Vagina (tissue), 2 donors: ENCODE measurements around the gene MIF. TPM values are rescaled to one million over a fixed set of nuclear protein-coding genes. Genes with fewer than 3 reads are reported as not detected.
"Not testable (repeated sequence)": the region's sequence is repeated elsewhere in the genome, so short reads cannot be mapped to it uniquely, and the experiment has no call there.

ENCODE experiments used
- DNase-seq, 2 donors: peaks; one replicate each; pipeline ENCODE4 v3.0.0-alpha.2; 2017; ENCODE audit errors: extremely low spot score in 2 of 2
- H3K27ac ChIP-seq: fragments of 200-600 bp; sonication (generic); one replicate; pipeline ENCODE4 v1.5.1; 2019
- H3K27me3 ChIP-seq: fragments of 200-600 bp; sonication (generic); one replicate; pipeline ENCODE4 v1.5.1; 2019
- H3K36me3 ChIP-seq, 2 donors: fragments of 200-600 bp; sonication (generic); one replicate each; pipeline ENCODE4 v1.5.1; 2017 to 2019
- H3K4me1 ChIP-seq: fragments of 200-600 bp; sonication (generic); one replicate; pipeline ENCODE4 v1.5.1; 2019
- H3K4me3 ChIP-seq, 2 donors: fragments of 200-600 bp; sonication (generic); 1 replicate in 1 of 2; 2 replicates in 1 of 2; pipeline ENCODE4 v1.5.1; 2016 to 2019
- H3K9me3 ChIP-seq: fragments of 200-600 bp; sonication (generic); one replicate; pipeline ENCODE4 v1.5.1; 2019
- POLR2A ChIP-seq, 2 donors: fragments of 450-650 bp; IDR thresholded peaks; one replicate each; pipeline ENCODE4 v1.6.1; 2017; ENCODE audit warnings: antibody characterized with exemption in 2 of 2, mild to moderate bottlenecking in 2 of 2, moderate library complexity in 2 of 2
- POLR2AphosphoS5 ChIP-seq, 2 donors: sonication (generic); formaldehyde crosslinking; IDR thresholded peaks; one replicate each; pipeline ENCODE4 v1.9.0; 2017; ENCODE audit warnings: antibody characterized with exemption in 2 of 2, mild to moderate bottlenecking in 2 of 2, low read depth in 1 of 2; ENCODE audit not compliant: insufficient read depth in 1 of 2
- intact Hi-C: fragments of 100-400 bp; cut with DNase I; formaldehyde crosslinking; loops from one replicate; pipeline ENCODE4 v1.15.1; 2023
- total RNA-seq: library from RNA; depleted of rRNA; stranded (reverse); fragments of >200 nt; gene quantifications from one replicate; pipeline ENCODE4 v1.2.3, GENCODE V29; 2016
- TF ChIP-seq, protein P1 (sequence below), 3 experiments: fragments of 450-650 bp in 2 of 3; fragments of 200-600 bp in 1 of 3; sonication (generic) in 1 of 3; IDR thresholded peaks; one replicate each; pipeline ENCODE4 v1.5.1; 2017 to 2019; ENCODE audit warnings: antibody characterized with exemption in 3 of 3, mild to moderate bottlenecking in 2 of 3, moderate library complexity in 2 of 3

Gene MIF
- total RNA-seq, 1 donor from 2014 or later, result 638 TPM

DNA sequence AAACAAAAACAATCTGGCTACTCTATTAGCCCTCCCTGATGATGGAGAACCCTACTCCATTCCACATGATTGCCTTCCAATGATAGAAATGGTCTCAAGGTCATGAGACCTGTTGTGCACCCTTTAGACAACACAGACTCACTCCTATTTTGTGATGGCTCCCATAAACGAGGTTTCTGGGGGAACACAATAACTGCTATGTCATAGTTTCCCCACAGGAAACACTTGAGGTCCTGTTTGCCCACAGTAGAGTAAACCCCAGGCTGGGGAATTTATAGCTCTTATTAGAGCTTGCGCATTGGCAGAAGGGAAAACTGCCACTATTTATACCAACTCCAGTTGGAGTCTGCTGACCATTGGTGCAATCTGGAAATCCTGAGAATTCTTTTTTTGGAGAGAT lies 28.7 kb downstream of the MIF start:
- H3K27ac ChIP-seq, result no peak overlapping the region
- intact Hi-C loops, result no loop called here
- H3K27me3 ChIP-seq, result no peaks in the 10 kb centered on the region
- H3K9me3 ChIP-seq, result peaks cover 4% of the 10 kb centered on the region
- no peaks in the 10 kb centered on the region for H3K4me1 ChIP-seq
- no peaks in the 10 kb centered on the region for H3K36me3 ChIP-seq
- TF ChIP-seq, protein P1, sequence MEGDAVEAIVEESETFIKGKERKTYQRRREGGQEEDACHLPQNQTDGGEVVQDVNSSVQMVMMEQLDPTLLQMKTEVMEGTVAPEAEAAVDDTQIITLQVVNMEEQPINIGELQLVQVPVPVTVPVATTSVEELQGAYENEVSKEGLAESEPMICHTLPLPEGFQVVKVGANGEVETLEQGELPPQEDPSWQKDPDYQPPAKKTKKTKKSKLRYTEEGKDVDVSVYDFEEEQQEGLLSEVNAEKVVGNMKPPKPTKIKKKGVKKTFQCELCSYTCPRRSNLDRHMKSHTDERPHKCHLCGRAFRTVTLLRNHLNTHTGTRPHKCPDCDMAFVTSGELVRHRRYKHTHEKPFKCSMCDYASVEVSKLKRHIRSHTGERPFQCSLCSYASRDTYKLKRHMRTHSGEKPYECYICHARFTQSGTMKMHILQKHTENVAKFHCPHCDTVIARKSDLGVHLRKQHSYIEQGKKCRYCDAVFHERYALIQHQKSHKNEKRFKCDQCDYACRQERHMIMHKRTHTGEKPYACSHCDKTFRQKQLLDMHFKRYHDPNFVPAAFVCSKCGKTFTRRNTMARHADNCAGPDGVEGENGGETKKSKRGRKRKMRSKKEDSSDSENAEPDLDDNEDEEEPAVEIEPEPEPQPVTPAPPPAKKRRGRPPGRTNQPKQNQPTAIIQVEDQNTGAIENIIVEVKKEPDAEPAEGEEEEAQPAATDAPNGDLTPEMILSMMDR (IDR thresholded peaks at IDR 0.05), result no peak
- TF ChIP-seq POLR2A (IDR thresholded peaks at IDR 0.05), result no peak
- H3K4me3 ChIP-seq, result no peak overlapping the region
- no peak for DNase-seq

DNA sequence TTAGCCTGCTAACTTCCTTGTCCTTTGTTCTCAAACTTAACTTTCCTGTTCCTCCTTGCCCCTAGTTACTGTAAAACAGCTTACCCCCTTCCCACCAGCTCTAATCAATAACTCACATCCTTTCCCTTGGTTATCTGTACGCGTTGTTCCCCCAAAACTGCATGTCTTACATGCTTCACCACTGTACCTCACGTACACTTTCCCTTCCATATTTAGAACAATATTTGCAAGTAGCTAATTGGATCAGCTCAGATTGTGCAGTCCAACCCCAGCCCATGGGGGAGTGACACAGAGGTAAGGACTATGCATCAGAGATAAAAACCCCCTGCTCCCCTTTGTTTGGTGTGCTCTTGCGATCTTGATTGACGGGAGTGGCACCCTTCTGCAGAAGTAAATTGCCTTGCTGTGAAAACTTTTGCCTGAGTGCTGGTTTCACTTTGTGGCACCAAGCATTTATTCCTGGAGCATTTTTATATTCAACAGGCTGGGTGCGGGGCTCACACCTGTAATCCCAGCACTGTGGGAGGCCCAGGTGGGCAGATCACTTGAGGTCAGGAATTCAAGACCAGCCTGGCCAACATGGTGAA lies 30.9 kb downstream of the MIF start:
- no peaks in the 10 kb centered on the region for H3K27me3 ChIP-seq
- DNase-seq, result no peak
- no peak overlapping the region for H3K27ac ChIP-seq
- peaks cover 4% of the 10 kb centered on the region for H3K9me3 ChIP-seq
- peaks cover 8% of the 10 kb centered on the region for H3K4me1 ChIP-seq
- intact Hi-C loops, result loop anchor here (5.0 kb wide), 1 partner anchor 47 kb away; the partner anchor contains the start of gene DDT
- no peak for TF ChIP-seq POLR2A (IDR thresholded peaks at IDR 0.05)
- TF ChIP-seq, protein P1 (IDR thresholded peaks at IDR 0.05), result no peak
- no peak overlapping the region for H3K4me3 ChIP-seq
- H3K36me3 ChIP-seq, result no peaks in the 10 kb centered on the region

DNA sequence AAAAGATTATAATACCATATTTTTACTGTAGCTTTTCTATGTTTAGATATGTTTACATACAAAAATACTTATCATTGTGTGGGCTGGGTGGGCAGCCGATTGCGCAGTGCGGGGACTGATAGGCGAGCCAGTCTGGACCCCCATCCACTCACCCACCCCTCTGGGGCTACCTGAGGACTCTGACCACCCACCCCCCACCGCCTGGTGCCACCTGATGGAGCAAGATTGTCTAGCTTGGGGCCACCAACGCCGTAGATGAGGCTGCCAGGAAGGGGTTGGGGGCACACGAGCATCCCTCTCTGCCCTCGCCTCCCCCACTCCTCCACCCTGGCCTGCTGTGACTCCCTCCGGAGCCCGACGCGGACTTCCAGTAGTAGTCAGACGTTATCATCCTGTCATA lies 32.4 kb downstream of the MIF start:
- TF ChIP-seq POLR2A (IDR thresholded peaks at IDR 0.05) (no peak), POLR2AphosphoS5 (IDR thresholded peaks at IDR 0.05; ENCODE audit: insufficient read depth in 1 of 2, low read depth in 1 of 2) (no peak)
- TF ChIP-seq, protein P1 (IDR thresholded peaks at IDR 0.05), result no peak
- no peak overlapping the region for H3K4me3 ChIP-seq
- no peak overlapping the region for H3K27ac ChIP-seq
- H3K27me3 ChIP-seq, result no peaks in the 10 kb centered on the region
- intact Hi-C loops, result loop anchor here (5.0 kb wide), 1 partner anchor 46 kb away; the partner anchor contains the start of gene DDT
- H3K9me3 ChIP-seq, result peaks cover 4% of the 10 kb centered on the region
- H3K4me1 ChIP-seq, result peaks cover 8% of the 10 kb centered on the region
- no peaks in the 10 kb centered on the region for H3K36me3 ChIP-seq
- no peak for DNase-seq

DNA sequence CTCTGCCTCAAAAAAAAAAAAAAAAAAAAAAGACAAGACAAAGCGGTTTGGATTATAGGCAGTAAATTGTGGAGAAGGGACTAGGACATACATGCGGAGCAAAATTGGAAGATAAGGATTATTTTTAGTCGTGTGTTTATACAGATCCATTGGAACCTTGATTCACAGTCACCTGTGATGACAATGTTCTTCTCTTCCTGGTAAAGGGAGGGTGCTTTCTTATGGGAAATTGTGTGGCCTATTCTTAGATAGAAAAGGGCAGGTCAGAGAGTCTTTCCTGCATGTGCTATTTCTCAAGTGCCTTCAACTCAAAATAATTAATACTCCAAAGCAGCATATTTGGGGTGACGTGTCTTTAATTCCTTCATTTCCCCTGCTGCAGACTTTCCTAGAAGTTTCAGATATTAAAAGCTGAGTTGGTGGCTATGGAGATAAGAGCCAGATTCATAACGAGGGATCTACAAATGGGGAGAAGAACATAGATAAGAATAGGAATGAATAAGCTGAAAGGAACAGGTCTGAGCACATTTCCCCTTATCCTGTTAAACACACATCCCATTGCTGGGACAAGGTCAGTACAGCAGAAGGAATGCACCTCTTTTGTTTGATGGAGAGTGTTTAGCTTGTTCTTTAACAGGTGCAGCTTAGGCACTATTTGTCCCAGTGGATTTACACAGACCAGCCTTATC lies 44.3 kb downstream of the MIF start:
- intact Hi-C loops, result loop anchor here (5.0 kb wide), 1 partner anchor 69 kb away; the partner anchor contains the start of gene GSTT4

DNA sequence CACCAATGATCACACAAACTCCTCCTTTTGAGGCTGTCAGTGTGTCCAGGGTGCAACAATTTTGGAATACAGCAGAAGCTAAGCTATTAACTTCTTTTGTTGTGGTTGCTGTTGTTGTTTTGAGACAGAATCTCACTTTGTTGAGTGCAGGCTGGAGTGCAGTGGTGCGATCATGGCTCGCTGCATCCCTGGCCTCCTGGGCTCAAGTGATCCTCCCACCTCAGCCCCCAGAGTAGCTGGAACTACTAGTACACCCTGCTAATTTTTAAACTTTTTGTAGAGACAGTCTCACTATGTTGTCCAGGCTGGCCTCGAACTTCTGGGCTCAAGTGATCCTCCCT lies 44.8 kb downstream of the MIF start:
- DNase-seq, result no peak
- Histone ChIP-seq H3K9me3 (no peaks in the 10 kb centered on the region), H3K4me3 (no peak overlapping the region)

More for the DNA sequence above, 44.3 kb downstream of the MIF start:
- Histone ChIP-seq H3K4me1 (no peaks in the 10 kb centered on the region), H3K4me3 (no peak overlapping the region), H3K9me3 (no peaks in the 10 kb centered on the region), H3K27ac (no peak overlapping the region), H3K27me3 (no peaks in the 10 kb centered on the region), H3K36me3 (no peaks in the 10 kb centered on the region)
- no peak for DNase-seq
- TF ChIP-seq, protein P1 (IDR thresholded peaks at IDR 0.05), result no peak

DNA sequence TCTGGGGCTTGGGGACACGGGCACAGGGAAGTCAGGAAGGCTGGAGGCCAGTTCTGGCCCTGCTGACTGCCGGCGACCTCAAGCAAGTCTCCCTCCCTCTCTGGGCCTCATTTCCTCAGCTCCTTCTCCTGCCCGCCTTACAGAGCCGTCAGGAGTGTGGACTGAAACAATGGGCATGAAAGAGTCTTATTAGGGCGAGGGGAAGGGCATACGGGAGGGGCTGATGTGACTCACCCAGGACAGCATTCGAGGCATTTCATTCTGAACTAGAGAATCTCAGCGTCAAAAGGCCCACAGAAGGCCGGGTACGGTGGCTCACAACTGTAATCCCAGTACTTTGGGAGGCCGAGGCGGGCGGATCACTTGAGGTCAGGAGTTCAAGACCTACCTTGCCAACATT lies 46.0 kb downstream of the MIF start:
- H3K9me3 ChIP-seq, H3K27ac ChIP-seq, H3K36me3 ChIP-seq, DNase-seq, H3K4me3 ChIP-seq, intact Hi-C loops, H3K27me3 ChIP-seq, H3K4me1 ChIP-seq: not testable (repeated sequence)

More for the DNA sequence above, 44.8 kb downstream of the MIF start:
- intact Hi-C loops, result loop anchor here (5.0 kb wide), 1 partner anchor 68 kb away; the partner anchor contains the start of gene GSTT4
- H3K27me3 ChIP-seq, result no peaks in the 10 kb centered on the region
- no peak for TF ChIP-seq POLR2AphosphoS5 (IDR thresholded peaks at IDR 0.05; ENCODE audit: insufficient read depth in 1 of 2, low read depth in 1 of 2)
- TF ChIP-seq, protein P1 (IDR thresholded peaks at IDR 0.05), result no peak
- no peak for TF ChIP-seq POLR2A (IDR thresholded peaks at IDR 0.05)
- H3K4me1 ChIP-seq, result no peaks in the 10 kb centered on the region
- H3K27ac ChIP-seq, result no peak overlapping the region
- H3K36me3 ChIP-seq, result no peaks in the 10 kb centered on the region
